GM12878 (cell line): Measurements from ENCODE around the gene DDX23. TPM values are rescaled to one million over a fixed set of nuclear protein-coding genes. Genes with fewer than 3 reads are reported as not detected.

Experiments used
- CHD4 ChIP-seq: fragments of 200-600 bp; sonication (generic); IDR thresholded peaks from 2 replicates; pipeline ENCODE4 v1.6.1; 2016; ENCODE audit warnings: mild to moderate bottlenecking
- HDAC6 ChIP-seq: fragments of 200-600 bp; sonication (generic); IDR thresholded peaks from one replicate; pipeline ENCODE4 v1.8.0; 2017; ENCODE audit warnings: antibody characterized with exemption; ENCODE audit not compliant: unreplicated experiment
- HDGF ChIP-seq: fragments of 450-650 bp; IDR thresholded peaks from 2 replicates; pipeline ENCODE4 v1.6.1; 2016; ENCODE audit warnings: antibody characterized with exemption
- MEF2B ChIP-seq: fragments of 450-650 bp; IDR thresholded peaks from 2 replicates; pipeline ENCODE4 v1.6.1; 2018; ENCODE audit warnings: mild to moderate bottlenecking, moderate library complexity; ENCODE audit not compliant: partially characterized antibody, poor library complexity, severe bottlenecking
- ZBTB11 ChIP-seq: fragments of 450-650 bp; formaldehyde crosslinking; IDR thresholded peaks from 2 replicates; pipeline ENCODE4 v1.5.0; 2022; ENCODE audit warnings: mild to moderate bottlenecking, missing genetic modification characterization
- ZBTB4 ChIP-seq: fragments of 450-650 bp; formaldehyde crosslinking; IDR thresholded peaks from 2 replicates; pipeline ENCODE4 v1.4.0; 2022; ENCODE audit warnings: mild to moderate bottlenecking, moderate library complexity
- polyA plus RNA-seq, 11 experiments: library from polyadenylated mRNA; depleted of rRNA in 4 of 11; unstranded in 6 of 11; stranded (reverse) in 5 of 11; fragments of >200 nt; fragmentation: Nextera tagmentation in 4 of 11; fragmentation: Illumina TruSeq in 1 of 11; extraction: Ambion mirVana in 4 of 11; extraction: Trizol in 1 of 11; gene quantifications; 1 replicate in 1 of 11; 2 replicates in 10 of 11; pipeline versions ENCODE4 v1.2.1 to v1.2.3, GENCODE V29; 2011 to 2016; ENCODE audit warnings: inconsistent platforms in 2 of 11, missing spikeins in 2 of 11, low read depth in 1 of 11
- total RNA-seq, 4 experiments: library from RNA; depleted of rRNA in 3 of 4; stranded (reverse); fragments of >200 nt in 3 of 4; fragmentation: Illumina TruSeq in 1 of 4; extraction: Trizol in 1 of 4; gene quantifications; 2 replicates each; pipeline versions ENCODE4 v1.2.1 to v1.2.3, GENCODE V29; 2013 to 2021
- TF ChIP-seq, protein P1 (sequence below): IDR thresholded peaks from 2 replicates; pipeline ENCODE4 v1.6.1; 2012; ENCODE audit warnings: improper control_type of control experiment, low read depth, low read length; ENCODE audit not compliant: insufficient replicate concordance

DDX23 gene
- total and polyA plus RNA-seq, 10 of the 15 experiments (the other 5 are each of a cell fraction or from before 2014, with no cell fraction given): 25.8 to 107 (median 77.4) TPM

DNA sequence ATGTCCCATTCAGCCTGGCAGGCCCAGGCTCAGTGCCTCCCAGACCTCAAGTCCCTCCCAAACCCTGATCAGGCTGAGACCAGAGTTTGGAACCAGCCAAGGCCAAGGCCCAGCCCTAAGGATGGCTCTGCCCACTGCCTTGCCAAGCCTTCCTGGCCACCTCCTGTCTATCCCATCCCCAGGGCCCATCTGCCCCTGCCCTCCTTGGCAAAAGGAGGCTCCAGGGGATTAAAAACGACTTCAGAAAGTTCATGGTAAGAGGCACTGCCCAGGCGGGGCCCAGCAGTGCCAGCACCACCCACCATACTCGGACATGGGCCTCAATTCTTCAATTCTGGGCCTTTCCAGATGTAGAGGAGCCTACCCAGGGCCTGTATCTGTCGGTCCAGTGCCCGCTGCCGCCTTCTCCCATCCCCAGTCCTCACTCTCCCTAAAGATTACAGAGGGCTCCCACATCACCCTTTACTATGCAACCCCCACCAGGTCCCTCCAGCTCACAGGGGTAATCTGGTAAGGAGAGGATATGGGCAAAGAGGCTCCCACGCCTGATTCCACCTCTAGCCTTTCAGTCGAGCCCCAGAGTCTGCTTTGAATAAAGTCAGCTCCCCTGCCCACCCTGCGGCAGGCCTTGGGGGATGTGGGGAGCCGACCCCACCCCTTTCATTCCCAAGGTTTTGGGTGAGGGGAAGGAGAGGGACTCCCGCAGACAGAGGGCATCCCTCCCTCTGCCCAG is 64.0 kb downstream of the DDX23 start (continued):
- TF ChIP-seq, protein P1, sequence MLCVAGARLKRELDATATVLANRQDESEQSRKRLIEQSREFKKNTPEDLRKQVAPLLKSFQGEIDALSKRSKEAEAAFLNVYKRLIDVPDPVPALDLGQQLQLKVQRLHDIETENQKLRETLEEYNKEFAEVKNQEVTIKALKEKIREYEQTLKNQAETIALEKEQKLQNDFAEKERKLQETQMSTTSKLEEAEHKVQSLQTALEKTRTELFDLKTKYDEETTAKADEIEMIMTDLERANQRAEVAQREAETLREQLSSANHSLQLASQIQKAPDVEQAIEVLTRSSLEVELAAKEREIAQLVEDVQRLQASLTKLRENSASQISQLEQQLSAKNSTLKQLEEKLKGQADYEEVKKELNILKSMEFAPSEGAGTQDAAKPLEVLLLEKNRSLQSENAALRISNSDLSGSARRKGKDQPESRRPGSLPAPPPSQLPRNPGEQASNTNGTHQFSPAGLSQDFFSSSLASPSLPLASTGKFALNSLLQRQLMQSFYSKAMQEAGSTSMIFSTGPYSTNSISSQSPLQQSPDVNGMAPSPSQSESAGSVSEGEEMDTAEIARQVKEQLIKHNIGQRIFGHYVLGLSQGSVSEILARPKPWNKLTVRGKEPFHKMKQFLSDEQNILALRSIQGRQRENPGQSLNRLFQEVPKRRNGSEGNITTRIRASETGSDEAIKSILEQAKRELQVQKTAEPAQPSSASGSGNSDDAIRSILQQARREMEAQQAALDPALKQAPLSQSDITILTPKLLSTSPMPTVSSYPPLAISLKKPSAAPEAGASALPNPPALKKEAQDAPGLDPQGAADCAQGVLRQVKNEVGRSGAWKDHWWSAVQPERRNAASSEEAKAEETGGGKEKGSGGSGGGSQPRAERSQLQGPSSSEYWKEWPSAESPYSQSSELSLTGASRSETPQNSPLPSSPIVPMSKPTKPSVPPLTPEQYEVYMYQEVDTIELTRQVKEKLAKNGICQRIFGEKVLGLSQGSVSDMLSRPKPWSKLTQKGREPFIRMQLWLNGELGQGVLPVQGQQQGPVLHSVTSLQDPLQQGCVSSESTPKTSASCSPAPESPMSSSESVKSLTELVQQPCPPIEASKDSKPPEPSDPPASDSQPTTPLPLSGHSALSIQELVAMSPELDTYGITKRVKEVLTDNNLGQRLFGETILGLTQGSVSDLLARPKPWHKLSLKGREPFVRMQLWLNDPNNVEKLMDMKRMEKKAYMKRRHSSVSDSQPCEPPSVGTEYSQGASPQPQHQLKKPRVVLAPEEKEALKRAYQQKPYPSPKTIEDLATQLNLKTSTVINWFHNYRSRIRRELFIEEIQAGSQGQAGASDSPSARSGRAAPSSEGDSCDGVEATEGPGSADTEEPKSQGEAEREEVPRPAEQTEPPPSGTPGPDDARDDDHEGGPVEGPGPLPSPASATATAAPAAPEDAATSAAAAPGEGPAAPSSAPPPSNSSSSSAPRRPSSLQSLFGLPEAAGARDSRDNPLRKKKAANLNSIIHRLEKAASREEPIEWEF: no peak
- TF ChIP-seq CHD4 (no peak), MEF2B (no peak), ZBTB4 (CRISPR knock-in tag) (no peak), HDAC6 (no peak), HDGF (no peak), ZBTB11 (CRISPR knock-in tag) (no peak)
- TF ChIP-seq, all 136 proteins: peak for 0
